K562 (cell line): ENCODE results near the gene CPLANE2. TPM values are rescaled to one million over a fixed set of nuclear protein-coding genes. Genes with fewer than 3 reads are reported as not detected.

Experiments
- ATAC-seq: fragments of 200-7000 bp; cut with Tn5 transposase; 3 replicates; pipeline ENCODE4 v1.9.1; 2020; ENCODE audit warnings: moderate library complexity
- Bru-seq: library from RNA; stranded (reverse); fragments of 400-500 nt; gene quantifications from one replicate; lab custom pipeline; 2021; lab: Mats Ljungman, UMichigan
- BruChase-seq, 2 experiments: library from RNA; stranded (reverse); fragments of 400-500 nt; gene quantifications; one replicate each; lab custom pipeline; 2021; lab: Mats Ljungman, UMichigan
- BruUV-seq: library from RNA; stranded (reverse); fragments of 400-500 nt; replicated peaks from 2 replicates; lab custom pipeline; 2021; lab: Mats Ljungman, UMichigan
- CTCF ChIA-PET: fragments of 300-600 bp; formaldehyde crosslinking; extraction: SDS; loops from one replicate; lab custom pipeline; 2021; ENCODE audit warnings: low intra/inter-chr PET ratio; lab: Yijun Ruan, JAX
- POLR2A ChIA-PET: fragments of 300-600, 350-650 bp; sonication (Branson Sonifier 250); formaldehyde crosslinking; extraction: SDS; loops from one replicate; lab custom pipeline; 2021; ENCODE audit warnings: antibody characterized with exemption, inconsistent platforms; lab: Yijun Ruan, JAX
- DNase-seq, 4 experiments: peaks; one replicate each; pipeline versions ENCODE4 v3.0.0 to v3.0.0-alpha.2; 2011 to 2018; ENCODE audit warnings: low spot score in 3 of 4, mixed read lengths in 3 of 4; ENCODE audit errors: extremely low read depth in 1 of 4
- FAIRE-seq: peaks from 2 replicates; lab custom pipeline; 2011; peaks lifted over from hg19 to GRCh38; lab: Jason Lieb, UNC
- H2AFZ ChIP-seq: 2 replicates; pipeline ENCODE4 v1.6.0; 2011; ENCODE audit warnings: low read depth, low read length, control low read depth, inconsistent platforms
- H3K27ac ChIP-seq: fragments of 200-600 bp; 3 replicates; pipeline ENCODE4 v1.8.0; 2011; ENCODE audit warnings: low read depth, mild to moderate bottlenecking, control low read depth, inconsistent platforms, low read length, moderate library complexity, mixed read lengths; ENCODE audit errors: extremely low read depth
- H3K27me3 ChIP-seq, 2 experiments: fragments of 300-600 bp in 1 of 2; 2 replicates in 1 of 2; 3 replicates in 1 of 2; pipeline versions ENCODE4 v1.6.0 to v1.8.0; 2011; ENCODE audit warnings: inconsistent platforms in 2 of 2, low read length in 2 of 2, mild to moderate bottlenecking in 1 of 2, mixed read lengths in 1 of 2, moderate library complexity in 1 of 2; ENCODE audit not compliant: control insufficient read depth in 2 of 2, insufficient read depth in 2 of 2
- H3K36me3 ChIP-seq: fragments of 300-600 bp; 3 replicates; pipeline ENCODE4 v1.8.0; 2011; ENCODE audit warnings: mild to moderate bottlenecking, low read length, inconsistent platforms; ENCODE audit not compliant: control insufficient read depth, insufficient read depth
- H3K4me1 ChIP-seq, 2 experiments: fragments of 200-600 bp in 1 of 2; replicated peaks in 1 of 2; 2 replicates in 1 of 2; 3 replicates in 1 of 2; pipeline versions ENCODE4 v1.5.1 to v1.8.0; 2011; ENCODE audit warnings: inconsistent platforms in 2 of 2, low read length in 2 of 2, mild to moderate bottlenecking in 1 of 2, mixed read lengths in 1 of 2, moderate library complexity in 1 of 2; ENCODE audit not compliant: control insufficient read depth in 2 of 2, insufficient read depth in 2 of 2
- H3K4me2 ChIP-seq: 2 replicates; pipeline ENCODE4 v1.6.1; 2011; ENCODE audit warnings: low read length, control low read depth, inconsistent platforms, mixed read lengths; ENCODE audit not compliant: insufficient read depth
- H3K4me3 ChIP-seq: fragments of 200-600 bp; sonication (generic), shearing (Covaris generic); 2 replicates; pipeline ENCODE4 v1.5.1; 2016; ENCODE audit warnings: control low read depth, inconsistent platforms
- H3K79me2 ChIP-seq: fragments of 200-600 bp; 3 replicates; pipeline ENCODE4 v1.8.0; 2011; ENCODE audit warnings: low read length, inconsistent platforms; ENCODE audit not compliant: control insufficient read depth, insufficient read depth
- H3K9ac ChIP-seq, 2 experiments: 2 replicates each; pipeline versions ENCODE4 v1.6.0 to v1.6.1; 2011; ENCODE audit warnings: low read depth in 2 of 2, low read length in 2 of 2, control low read depth in 1 of 2, inconsistent platforms in 1 of 2, mild to moderate bottlenecking in 1 of 2, mixed read lengths in 1 of 2; ENCODE audit not compliant: insufficient read depth in 1 of 2
- H3K9me1 ChIP-seq: one replicate; pipeline ENCODE4 v1.6.0; 2011; ENCODE audit warnings: inconsistent platforms, mild to moderate bottlenecking, low read length, moderate library complexity; ENCODE audit not compliant: control insufficient read depth, insufficient read depth
- H3K9me3 ChIP-seq: replicated peaks from 2 replicates; pipeline ENCODE4 v1.5.1; 2011; ENCODE audit warnings: low read depth, low read length, inconsistent platforms; ENCODE audit not compliant: control insufficient read depth, insufficient read depth
- H4K20me1 ChIP-seq: replicated peaks from 2 replicates; pipeline ENCODE4 v1.6.1; 2011; ENCODE audit warnings: low read length, inconsistent platforms, mixed read lengths; ENCODE audit not compliant: control insufficient read depth, insufficient read depth
- ELF2 ChIP-seq: fragments of 250-450 bp; sonication (Bioruptor Pico); IDR thresholded peaks from 2 replicates; pipeline ENCODE4 v1.5.0; 2021; ENCODE audit warnings: mild to moderate bottlenecking
- GTF2F1 ChIP-seq: IDR thresholded peaks from 2 replicates; pipeline ENCODE4 v1.6.1; 2011; ENCODE audit warnings: low read depth, low read length, improper control_type of control experiment
- HOXB6 ChIP-seq: fragments of 250-450 bp; sonication (Bioruptor Pico); IDR thresholded peaks from 2 replicates; pipeline ENCODE4 v1.5.1; 2022; ENCODE audit warnings: mild to moderate bottlenecking, borderline replicate concordance
- KLF13 ChIP-seq: fragments of 450-650 bp; IDR thresholded peaks from 2 replicates; pipeline ENCODE4 v1.6.1; 2016; ENCODE audit warnings: missing genetic modification characterization, low read depth, mild to moderate bottlenecking, missing compliant biosample characterization, moderate library complexity, borderline replicate concordance
- NONO ChIP-seq, 2 experiments: fragments of 200-400 bp in 1 of 2; fragments of 450-650 bp in 1 of 2; formaldehyde crosslinking in 1 of 2; IDR thresholded peaks; 2 replicates each; pipeline ENCODE4 v1.6.1; 2017; ENCODE audit warnings: low read depth in 2 of 2, mild to moderate bottlenecking in 2 of 2, moderate library complexity in 2 of 2, low read length in 1 of 2
- SAP30 ChIP-seq: fragments of 200-600 bp; sonication (generic); IDR thresholded peaks from 2 replicates; pipeline ENCODE4 v1.6.1; 2012; ENCODE audit warnings: borderline replicate concordance, low read depth, mild to moderate bottlenecking, moderate library complexity, low read length, control low read depth, inconsistent platforms; ENCODE audit not compliant: insufficient read depth, poor library complexity, severe bottlenecking
- TAF15 ChIP-seq: fragments of 200-400 bp; formaldehyde crosslinking; IDR thresholded peaks from 2 replicates; pipeline ENCODE4 v1.6.1; 2017; ENCODE audit warnings: mild to moderate bottlenecking, low read depth, low read length, moderate library complexity
- XRCC5 ChIP-seq: fragments of 200-400 bp; formaldehyde crosslinking; IDR thresholded peaks from 2 replicates; pipeline ENCODE4 v1.6.1; 2017; ENCODE audit warnings: low read depth, mild to moderate bottlenecking, low read length
- ZNF143 ChIP-seq: sonication (generic); formaldehyde crosslinking; IDR thresholded peaks from 2 replicates; pipeline ENCODE4 v1.9.0; 2022; ENCODE audit warnings: mild to moderate bottlenecking, missing genetic modification reagents
- WGBS: fragments of 100-300 bp; shearing (Covaris generic); methylation state at CpG from one replicate; pipeline ENCODE4 v1.1.6; 2016; ENCODE audit warnings: low coverage, mixed read lengths; ENCODE audit not compliant: insufficient coverage; ENCODE audit errors: missing lambda C conversion rate; 5-methylcytosine and 5-hydroxymethylcytosine counted together
- in situ Hi-C: fragments of 300-500 bp; cut with MboI; formaldehyde crosslinking; loops from 4 replicates; pipeline ENCODE4 v1.15.0; 2018; ENCODE audit warnings: inconsistent platforms, mixed read lengths
- intact Hi-C: fragments of 100-400 bp; cut with micrococcal nuclease; formaldehyde crosslinking; loops from 2 replicates; pipeline ENCODE4 v1.14.2; 2022
- long read RNA-seq, 3 experiments: library from polyadenylated mRNA in 2 of 3; library from RNA in 1 of 3; unstranded in 2 of 3; stranded (forward) in 1 of 3; transcript quantifications; one replicate each; pipeline ENCODE4 v2.0.0, GENCODE V29; 2019 to 2022
- polyA minus RNA-seq, 3 experiments: library from RNA; depleted of rRNA, polyadenylated mRNA; stranded (reverse); fragments of >200 nt; gene quantifications; 2 replicates each; pipeline ENCODE4 v1.2.3, GENCODE V29; 2011
- polyA plus RNA-seq, 8 experiments: library from polyadenylated mRNA; depleted of rRNA in 4 of 8; stranded (reverse) in 5 of 8; unstranded in 3 of 8; fragments of >200 nt; fragmentation: Nextera tagmentation in 2 of 8; fragmentation: Illumina TruSeq in 1 of 8; extraction: Ambion mirVana in 2 of 8; extraction: Trizol in 1 of 8; gene quantifications; 2 replicates each; pipeline versions ENCODE4 v1.2.1 to v1.2.3, GENCODE V29; 2011 to 2014; ENCODE audit warnings: inconsistent platforms in 1 of 8, missing spikeins in 1 of 8
- total RNA-seq, 7 experiments: library from RNA; depleted of rRNA in 6 of 7; stranded (reverse); fragments of >200 nt in 6 of 7; fragmentation: Illumina TruSeq in 2 of 7; extraction: Trizol in 2 of 7; gene quantifications; 2 replicates each; pipeline versions ENCODE4 v1.2.1 to v1.2.3, GENCODE V29; 2011 to 2021; ENCODE audit warnings: low replicate concordance in 1 of 7
- TF ChIP-seq, protein P1 (sequence below): IDR thresholded peaks from 2 replicates; pipeline ENCODE4 v1.6.1; 2011; ENCODE audit warnings: borderline replicate concordance, low read depth, mild to moderate bottlenecking, moderate library complexity, low read length; ENCODE audit not compliant: insufficient read depth, poor library complexity, severe bottlenecking

The CPLANE2 gene, protein sequence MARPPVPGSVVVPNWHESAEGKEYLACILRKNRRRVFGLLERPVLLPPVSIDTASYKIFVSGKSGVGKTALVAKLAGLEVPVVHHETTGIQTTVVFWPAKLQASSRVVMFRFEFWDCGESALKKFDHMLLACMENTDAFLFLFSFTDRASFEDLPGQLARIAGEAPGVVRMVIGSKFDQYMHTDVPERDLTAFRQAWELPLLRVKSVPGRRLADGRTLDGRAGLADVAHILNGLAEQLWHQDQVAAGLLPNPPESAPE
- 6.0 and 32.3 TPM in 2 replicates for total RNA-seq (2011; cell fraction: chromatin; rRNA removed; ENCODE audit: low replicate concordance)
- 25.7 and 37.9 TPM in 2 replicates for total RNA-seq (2011; cell fraction: nucleolus; rRNA removed)
- 15.3 and 20.1 TPM in 2 replicates for total RNA-seq (2011; cell fraction: nucleoplasm; rRNA removed)
- total RNA-seq (2014; rRNA removed) (19.9 and 27.8 TPM in 2 replicates), total RNA-seq (2014; rRNA removed; fragmentation: Illumina TruSeq; extraction: Trizol) (3.3 and 3.7 TPM in 2 replicates), total RNA-seq (2015; rRNA removed; fragmentation: Illumina TruSeq; extraction: Trizol) (8.0 and 8.3 TPM in 2 replicates), total RNA-seq (2021) (17.8 and 20.9 TPM in 2 replicates), polyA plus RNA-seq (2011; rRNA removed) (10.9 and 15.9 TPM in 2 replicates), polyA plus RNA-seq (2014; fragmentation: Illumina TruSeq; extraction: Trizol) (8.1 and 13.6 TPM in 2 replicates), polyA plus RNA-seq (2014; fragmentation: Nextera tagmentation; extraction: Ambion mirVana) (under 1 TPM; 0.17 to 0.32 TPM), polyA plus RNA-seq (2014; rRNA removed) (10.3 and 15.5 TPM in 2 replicates), polyA minus RNA-seq (2011; rRNA and poly(A)+ RNA removed) (11.8 and 19.8 TPM in 2 replicates), Bru-seq, nascent RNA (percentile 61 among the genes with signal in this experiment), BruChase-seq, experiment 1, labeled RNA remaining after a 2-hour chase (percentile 50 among the genes with signal in this experiment), BruChase-seq, experiment 2, labeled RNA remaining after a 6-hour chase (percentile 49 among the genes with signal in this experiment)
- 14.2 and 28.7 TPM in 2 replicates for polyA plus RNA-seq (2011; cell fraction: cytosol; rRNA removed)
- 22.8 and 30.9 TPM in 2 replicates for polyA plus RNA-seq (2011; cell fraction: nucleus; rRNA removed)
- 16.0 and 21.8 TPM in 2 replicates for polyA plus RNA-seq (2012)
- polyA minus RNA-seq (2011; cell fraction: cytosol; rRNA and poly(A)+ RNA removed) = 18.6 and 24.7 TPM in 2 replicates
- 21.7 and 22.7 TPM in 2 replicates for polyA minus RNA-seq (2011; cell fraction: nucleus; rRNA and poly(A)+ RNA removed)
- long read RNA-seq, experiment 1, partial matches to known transcripts = 0 of 11 reads
- long read RNA-seq, experiment 1, other reads (novel, unspliced or antisense) = 4 of 11 reads
- long read RNA-seq, experiment 2, partial matches to known transcripts = 1 of 6 reads
- long read RNA-seq, experiment 2, other reads (novel, unspliced or antisense) = 1 of 6 reads
- long read RNA-seq, experiment 3, partial matches to known transcripts = 0 of 4 reads
- long read RNA-seq, experiment 3, other reads (novel, unspliced or antisense) = 2 of 4 reads

DNA sequence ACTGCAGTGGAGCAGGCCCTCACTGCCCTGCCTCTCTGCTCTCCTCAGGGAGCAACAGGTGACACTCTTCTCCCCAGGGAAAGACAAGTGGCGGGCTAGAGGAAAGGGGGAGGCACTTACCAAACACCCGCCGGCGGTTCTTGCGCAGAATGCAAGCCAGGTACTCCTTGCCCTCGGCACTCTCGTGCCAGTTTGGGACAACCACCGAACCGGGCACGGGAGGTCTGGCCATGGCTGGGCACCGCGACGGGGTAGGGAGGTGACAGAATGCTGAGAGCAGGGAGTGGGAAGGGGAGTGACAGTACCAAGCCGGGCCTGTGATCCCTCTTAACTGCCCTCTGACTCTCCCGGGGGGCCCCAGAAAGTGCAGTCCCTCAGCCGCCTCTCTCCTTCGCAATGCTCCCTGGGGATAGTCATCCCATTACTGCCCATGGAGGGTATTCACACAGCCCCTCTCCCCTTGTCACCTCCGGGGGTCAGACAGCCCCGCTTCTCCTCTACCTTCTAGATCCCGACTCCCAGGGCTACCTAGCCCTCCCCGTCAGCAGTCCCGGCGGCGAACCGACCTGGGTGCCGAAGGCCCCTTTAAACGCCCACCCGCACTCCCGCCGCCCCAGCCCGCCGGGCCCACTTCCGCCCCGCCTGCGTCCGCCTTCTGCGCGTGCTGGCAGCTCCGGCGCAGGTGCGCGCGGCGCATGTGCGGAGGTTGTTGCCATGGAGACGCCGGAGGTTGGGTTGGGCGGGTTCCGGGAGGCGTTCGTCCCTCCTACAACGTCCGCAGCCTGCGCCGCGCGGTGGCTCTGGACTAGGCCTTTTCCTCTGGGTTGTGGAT, at the start of gene CPLANE2:
Gene CPLANE2, minus strand, starts transcription at position 673 of the 832 bp plus-strand sequence. Its CDS starts 441 bp downstream, at position 232.
- intact Hi-C loops (loop anchor here (1.0 to 2.0 kb wide), 2 partner anchors 19 to 30 kb away; no protein-coding TSS in a partner anchor), in situ Hi-C loops (no loop called here)
- Histone ChIP-seq H3K9me1 (peaks cover 8% of the 10 kb centered on the region), H3K36me3 (peaks cover 13% of the 10 kb centered on the region; the same call in 2 of the 3 replicates), H4K20me1 (no peaks in the 10 kb centered on the region), H3K4me1 (peaks cover 27 to 30% of the 10 kb centered on the region in 2 experiments; a peak in 4 of 5 replicates), H2AFZ (peak within 1 kb of the TSS; percentile 87), H3K9me3 (0 out of 2 replicates have a peak, but pooled peaks cover 3% of the 10 kb centered on the region), H3K9ac (peak within 1 kb of the TSS; percentile 89 to 92), H3K27ac (peak within 1 kb of the TSS; percentile 77), H3K27me3 (no peaks in the 10 kb centered on the region), H3K79me2 (peaks cover 12% of the 10 kb centered on the region), H3K4me2 (peak within 1 kb of the TSS; percentile 99), H3K4me3 (peak within 1 kb of the TSS; percentile 64)
- ChIA-PET CTCF (interaction anchor here (0.6 kb wide), 1 partner anchor 388 kb away, joined by 3 read pairs; no protein-coding TSS in a partner anchor), POLR2A (interaction anchor here (0.6 to 2.3 kb wide), 11 partner anchors 8 to 399 kb away, joined by 3 to 13 read pairs (median 4); no protein-coding TSS in a partner anchor)
- under 1% methylated on average over 52 of the region's 57 CpGs for WGBS
- DNase-seq (peak; percentile 98 to 99 (median 99)), FAIRE-seq (peak; percentile 67), ATAC-seq (peak; percentile 97)
- TSS peak; percentile 82 for BruUV-seq
- no peak for TF ChIP-seq HOXB6 (CRISPR knock-in tag)
- TF ChIP-seq SAP30 = peak; percentile 78
- TF ChIP-seq XRCC5 = no peak
- TF ChIP-seq, protein P1, sequence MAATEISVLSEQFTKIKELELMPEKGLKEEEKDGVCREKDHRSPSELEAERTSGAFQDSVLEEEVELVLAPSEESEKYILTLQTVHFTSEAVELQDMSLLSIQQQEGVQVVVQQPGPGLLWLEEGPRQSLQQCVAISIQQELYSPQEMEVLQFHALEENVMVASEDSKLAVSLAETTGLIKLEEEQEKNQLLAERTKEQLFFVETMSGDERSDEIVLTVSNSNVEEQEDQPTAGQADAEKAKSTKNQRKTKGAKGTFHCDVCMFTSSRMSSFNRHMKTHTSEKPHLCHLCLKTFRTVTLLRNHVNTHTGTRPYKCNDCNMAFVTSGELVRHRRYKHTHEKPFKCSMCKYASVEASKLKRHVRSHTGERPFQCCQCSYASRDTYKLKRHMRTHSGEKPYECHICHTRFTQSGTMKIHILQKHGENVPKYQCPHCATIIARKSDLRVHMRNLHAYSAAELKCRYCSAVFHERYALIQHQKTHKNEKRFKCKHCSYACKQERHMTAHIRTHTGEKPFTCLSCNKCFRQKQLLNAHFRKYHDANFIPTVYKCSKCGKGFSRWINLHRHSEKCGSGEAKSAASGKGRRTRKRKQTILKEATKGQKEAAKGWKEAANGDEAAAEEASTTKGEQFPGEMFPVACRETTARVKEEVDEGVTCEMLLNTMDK = peak; percentile 68
- no peak for TF ChIP-seq ZNF143 (CRISPR knock-in tag)
- TF ChIP-seq TAF15 = no peak
- peak; percentile 89 for TF ChIP-seq ELF2 (CRISPR knock-in tag)
- no peak for TF ChIP-seq NONO (IDR thresholded peaks at IDR 0.05; ENCODE audit: low read depth in 2 of 2, low read length in 1 of 2)
- peak; percentile 73; the same call in 1 of the 2 replicates for TF ChIP-seq KLF13 (tag)
- no peak for TF ChIP-seq GTF2F1
